ENCODE data around the gene TIMM21.

GRCh38 chr18:74132201-74132600 lies 16.1 kb upstream of the TIMM21 start:
- TF ChIP-seq CTCF (IDR thresholded peaks at IDR 0.05; ENCODE audit: low read depth, low read length) (no peak), MAX (IDR thresholded peaks at IDR 0.05; ENCODE audit: low read depth, low read length) (no peak), POLR2A (IDR thresholded peaks at IDR 0.05; ENCODE audit: extremely low read depth, insufficient read length) (no peak), MYC (IDR thresholded peaks at IDR 0.05; ENCODE audit: low read depth, low read length) (no peak)
